HEK293 (cell line): ENCODE results near the gene SKOR2.

Experiments used
- CTCF ChIA-PET: fragments of 350-600 bp; formaldehyde crosslinking; extraction: SDS; loops from one replicate; lab custom pipeline; 2021; ENCODE audit warnings: antibody characterized with exemption; lab: Yijun Ruan, JAX
- POLR2A ChIA-PET: fragments of 300-600 bp; formaldehyde crosslinking; extraction: SDS; loops from one replicate; lab custom pipeline; 2020; ENCODE audit warnings: antibody characterized with exemption, inconsistent platforms; lab: Yijun Ruan, JAX
- H3K27ac ChIP-seq: fragments of 200-500 bp; sonication (Bioruptor generic); 2 replicates; pipeline ENCODE4 v1.5.1; 2014; ENCODE audit warnings: low read depth, low read length, control low read depth, inconsistent platforms; ENCODE audit errors: extremely low read depth
- H3K36me3 ChIP-seq, 2 experiments: fragments of 200-500 bp in 1 of 2; sonication (Bioruptor generic) in 1 of 2; 1 replicate in 1 of 2; 2 replicates in 1 of 2; pipeline ENCODE4 v1.5.1; 2014 to 2017; ENCODE audit warnings: inconsistent platforms in 2 of 2, low read length in 2 of 2; ENCODE audit not compliant: control insufficient read depth in 2 of 2, insufficient read depth in 1 of 2
- H3K4me1 ChIP-seq: fragments of 200-500 bp; sonication (Bioruptor generic); 2 replicates; pipeline ENCODE4 v1.5.1; 2014; ENCODE audit warnings: mild to moderate bottlenecking, low read length, inconsistent platforms; ENCODE audit not compliant: control insufficient read depth, insufficient read depth
- H3K4me3 ChIP-seq: 2 replicates; pipeline ENCODE4 v1.5.1; 2011; ENCODE audit warnings: low read depth, mild to moderate bottlenecking, control low read depth, low read length, moderate library complexity
- H3K9me3 ChIP-seq: fragments of 200-500 bp; sonication (Bioruptor generic); 2 replicates; pipeline ENCODE4 v1.5.1; 2014; ENCODE audit warnings: low read depth, low read length, inconsistent platforms; ENCODE audit not compliant: control insufficient read depth, insufficient read depth
- ZNF510 ChIP-seq: fragments of 450-650 bp; formaldehyde crosslinking; IDR thresholded peaks from 2 replicates; pipeline ENCODE4 v1.5.1; 2018; ENCODE audit warnings: mild to moderate bottlenecking, missing genetic modification characterization, missing biosample characterization; ENCODE audit not compliant: insufficient replicate concordance
- ZNF768 ChIP-seq: fragments of 450-650 bp; formaldehyde crosslinking; IDR thresholded peaks from 2 replicates; pipeline ENCODE4 v1.5.1; 2018; ENCODE audit warnings: missing biosample characterization, mild to moderate bottlenecking, missing genetic modification characterization
- ZNF837 ChIP-seq: fragments of 450-650 bp; formaldehyde crosslinking; IDR thresholded peaks from 2 replicates; pipeline ENCODE4 v1.5.1; 2016; ENCODE audit warnings: missing biosample characterization, missing genetic modification characterization
- TF ChIP-seq, protein P1 (sequence below): fragments of 450-650 bp; formaldehyde crosslinking; IDR thresholded peaks from 2 replicates; pipeline ENCODE4 v1.5.1; 2016; ENCODE audit warnings: missing biosample characterization, missing genetic modification characterization, borderline replicate concordance
- TF ChIP-seq, protein P2 (sequence below): fragments of 450-650 bp; formaldehyde crosslinking; IDR thresholded peaks from 2 replicates; pipeline ENCODE4 v1.5.1; 2016; ENCODE audit warnings: missing biosample characterization, missing genetic modification characterization
- TF ChIP-seq, protein P3 (sequence below): sonication (generic); formaldehyde crosslinking; IDR thresholded peaks from 2 replicates; pipeline ENCODE4 v1.8.1; 2022; ENCODE audit warnings: mild to moderate bottlenecking, moderate library complexity, missing genetic modification reagents
- TF ChIP-seq, protein P4 (sequence below): fragments of 450-650 bp; formaldehyde crosslinking; conservative IDR thresholded peaks from 2 replicates; pipeline ENCODE4 v1.5.1; 2016; ENCODE audit warnings: low read depth, missing biosample characterization, missing genetic modification characterization
- TF ChIP-seq, protein P5 (sequence below): IDR thresholded peaks from 2 replicates; pipeline ENCODE4 v1.6.1; 2011; ENCODE audit warnings: mild to moderate bottlenecking, low read depth, low read length, borderline replicate concordance

The SKOR2 gene

DNA sequence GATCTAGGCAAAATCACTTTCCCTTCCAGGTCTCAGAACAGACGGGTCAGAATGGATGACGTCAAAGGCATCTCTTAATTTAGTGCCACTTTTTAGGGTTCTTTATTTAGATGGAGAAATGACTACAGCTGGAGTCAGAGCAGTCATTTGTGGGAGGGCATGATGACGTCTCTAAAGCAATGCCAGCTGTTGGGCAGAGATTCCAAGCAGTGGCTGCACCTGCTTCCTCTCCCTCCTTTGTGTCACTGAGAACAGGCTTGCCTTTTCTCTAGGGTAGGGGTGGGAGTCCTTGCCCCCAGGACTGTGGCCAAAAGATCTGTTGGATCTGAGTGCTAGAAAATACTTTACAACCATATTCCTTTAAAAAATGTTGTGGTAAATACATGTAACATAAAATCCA, 28.7 kb upstream of the SKOR2 start (continued):
- TF ChIP-seq, protein P1, sequence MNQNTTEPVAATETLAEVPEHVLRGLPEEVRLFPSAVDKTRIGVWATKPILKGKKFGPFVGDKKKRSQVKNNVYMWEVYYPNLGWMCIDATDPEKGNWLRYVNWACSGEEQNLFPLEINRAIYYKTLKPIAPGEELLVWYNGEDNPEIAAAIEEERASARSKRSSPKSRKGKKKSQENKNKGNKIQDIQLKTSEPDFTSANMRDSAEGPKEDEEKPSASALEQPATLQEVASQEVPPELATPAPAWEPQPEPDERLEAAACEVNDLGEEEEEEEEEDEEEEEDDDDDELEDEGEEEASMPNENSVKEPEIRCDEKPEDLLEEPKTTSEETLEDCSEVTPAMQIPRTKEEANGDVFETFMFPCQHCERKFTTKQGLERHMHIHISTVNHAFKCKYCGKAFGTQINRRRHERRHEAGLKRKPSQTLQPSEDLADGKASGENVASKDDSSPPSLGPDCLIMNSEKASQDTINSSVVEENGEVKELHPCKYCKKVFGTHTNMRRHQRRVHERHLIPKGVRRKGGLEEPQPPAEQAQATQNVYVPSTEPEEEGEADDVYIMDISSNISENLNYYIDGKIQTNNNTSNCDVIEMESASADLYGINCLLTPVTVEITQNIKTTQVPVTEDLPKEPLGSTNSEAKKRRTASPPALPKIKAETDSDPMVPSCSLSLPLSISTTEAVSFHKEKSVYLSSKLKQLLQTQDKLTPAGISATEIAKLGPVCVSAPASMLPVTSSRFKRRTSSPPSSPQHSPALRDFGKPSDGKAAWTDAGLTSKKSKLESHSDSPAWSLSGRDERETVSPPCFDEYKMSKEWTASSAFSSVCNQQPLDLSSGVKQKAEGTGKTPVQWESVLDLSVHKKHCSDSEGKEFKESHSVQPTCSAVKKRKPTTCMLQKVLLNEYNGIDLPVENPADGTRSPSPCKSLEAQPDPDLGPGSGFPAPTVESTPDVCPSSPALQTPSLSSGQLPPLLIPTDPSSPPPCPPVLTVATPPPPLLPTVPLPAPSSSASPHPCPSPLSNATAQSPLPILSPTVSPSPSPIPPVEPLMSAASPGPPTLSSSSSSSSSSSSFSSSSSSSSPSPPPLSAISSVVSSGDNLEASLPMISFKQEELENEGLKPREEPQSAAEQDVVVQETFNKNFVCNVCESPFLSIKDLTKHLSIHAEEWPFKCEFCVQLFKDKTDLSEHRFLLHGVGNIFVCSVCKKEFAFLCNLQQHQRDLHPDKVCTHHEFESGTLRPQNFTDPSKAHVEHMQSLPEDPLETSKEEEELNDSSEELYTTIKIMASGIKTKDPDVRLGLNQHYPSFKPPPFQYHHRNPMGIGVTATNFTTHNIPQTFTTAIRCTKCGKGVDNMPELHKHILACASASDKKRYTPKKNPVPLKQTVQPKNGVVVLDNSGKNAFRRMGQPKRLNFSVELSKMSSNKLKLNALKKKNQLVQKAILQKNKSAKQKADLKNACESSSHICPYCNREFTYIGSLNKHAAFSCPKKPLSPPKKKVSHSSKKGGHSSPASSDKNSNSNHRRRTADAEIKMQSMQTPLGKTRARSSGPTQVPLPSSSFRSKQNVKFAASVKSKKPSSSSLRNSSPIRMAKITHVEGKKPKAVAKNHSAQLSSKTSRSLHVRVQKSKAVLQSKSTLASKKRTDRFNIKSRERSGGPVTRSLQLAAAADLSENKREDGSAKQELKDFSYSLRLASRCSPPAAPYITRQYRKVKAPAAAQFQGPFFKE, result no peak
- TF ChIP-seq, protein P2, sequence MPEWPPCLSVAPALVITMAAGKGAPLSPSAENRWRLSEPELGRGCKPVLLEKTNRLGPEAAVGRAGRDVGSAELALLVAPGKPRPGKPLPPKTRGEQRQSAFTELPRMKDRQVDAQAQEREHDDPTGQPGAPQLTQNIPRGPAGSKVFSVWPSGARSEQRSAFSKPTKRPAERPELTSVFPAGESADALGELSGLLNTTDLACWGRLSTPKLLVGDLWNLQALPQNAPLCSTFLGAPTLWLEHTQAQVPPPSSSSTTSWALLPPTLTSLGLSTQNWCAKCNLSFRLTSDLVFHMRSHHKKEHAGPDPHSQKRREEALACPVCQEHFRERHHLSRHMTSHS (tag by site-specific recombination), result no peak
- TF ChIP-seq ZNF837 (tag by site-specific recombination), result no peak

DNA sequence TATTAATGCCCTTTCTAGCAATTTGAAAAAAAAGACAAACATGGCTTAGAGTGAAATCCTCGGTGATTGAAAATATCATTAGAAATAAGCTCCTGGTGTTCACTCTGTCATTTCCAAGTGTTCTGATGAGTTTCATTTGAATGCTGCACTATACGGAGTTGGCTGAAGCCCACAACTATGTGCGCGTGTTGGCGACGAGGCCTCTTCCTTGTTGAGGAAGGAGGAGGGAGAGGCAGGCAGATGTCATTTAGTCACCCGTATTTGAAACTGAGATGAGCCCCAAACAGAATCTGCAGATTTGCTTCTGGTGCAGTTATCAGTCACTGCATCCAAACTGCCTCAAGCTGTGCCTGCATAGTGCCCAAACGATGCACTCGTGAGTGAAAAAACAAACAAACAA, 23.5 kb upstream of the SKOR2 start:
- ChIA-PET POLR2A (no interaction called here), CTCF (interaction anchor here (0.7 to 1.2 kb wide), 2 partner anchors 9 to 1486 kb away, joined by 3 read pairs; no protein-coding TSS in a partner anchor)
- no peak overlapping the region for H3K4me3 ChIP-seq
- H3K27ac ChIP-seq, result no peak overlapping the region
- TF ChIP-seq, protein P3, sequence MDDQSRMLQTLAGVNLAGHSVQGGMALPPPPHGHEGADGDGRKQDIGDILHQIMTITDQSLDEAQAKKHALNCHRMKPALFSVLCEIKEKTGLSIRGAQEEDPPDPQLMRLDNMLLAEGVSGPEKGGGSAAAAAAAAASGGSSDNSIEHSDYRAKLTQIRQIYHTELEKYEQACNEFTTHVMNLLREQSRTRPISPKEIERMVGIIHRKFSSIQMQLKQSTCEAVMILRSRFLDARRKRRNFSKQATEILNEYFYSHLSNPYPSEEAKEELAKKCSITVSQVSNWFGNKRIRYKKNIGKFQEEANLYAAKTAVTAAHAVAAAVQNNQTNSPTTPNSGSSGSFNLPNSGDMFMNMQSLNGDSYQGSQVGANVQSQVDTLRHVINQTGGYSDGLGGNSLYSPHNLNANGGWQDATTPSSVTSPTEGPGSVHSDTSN (CRISPR knock-in tag), result no peak
- TF ChIP-seq ZNF510 (tag by site-specific recombination) (no peak), ZNF768 (tag by site-specific recombination) (no peak)
- TF ChIP-seq, protein P4, sequence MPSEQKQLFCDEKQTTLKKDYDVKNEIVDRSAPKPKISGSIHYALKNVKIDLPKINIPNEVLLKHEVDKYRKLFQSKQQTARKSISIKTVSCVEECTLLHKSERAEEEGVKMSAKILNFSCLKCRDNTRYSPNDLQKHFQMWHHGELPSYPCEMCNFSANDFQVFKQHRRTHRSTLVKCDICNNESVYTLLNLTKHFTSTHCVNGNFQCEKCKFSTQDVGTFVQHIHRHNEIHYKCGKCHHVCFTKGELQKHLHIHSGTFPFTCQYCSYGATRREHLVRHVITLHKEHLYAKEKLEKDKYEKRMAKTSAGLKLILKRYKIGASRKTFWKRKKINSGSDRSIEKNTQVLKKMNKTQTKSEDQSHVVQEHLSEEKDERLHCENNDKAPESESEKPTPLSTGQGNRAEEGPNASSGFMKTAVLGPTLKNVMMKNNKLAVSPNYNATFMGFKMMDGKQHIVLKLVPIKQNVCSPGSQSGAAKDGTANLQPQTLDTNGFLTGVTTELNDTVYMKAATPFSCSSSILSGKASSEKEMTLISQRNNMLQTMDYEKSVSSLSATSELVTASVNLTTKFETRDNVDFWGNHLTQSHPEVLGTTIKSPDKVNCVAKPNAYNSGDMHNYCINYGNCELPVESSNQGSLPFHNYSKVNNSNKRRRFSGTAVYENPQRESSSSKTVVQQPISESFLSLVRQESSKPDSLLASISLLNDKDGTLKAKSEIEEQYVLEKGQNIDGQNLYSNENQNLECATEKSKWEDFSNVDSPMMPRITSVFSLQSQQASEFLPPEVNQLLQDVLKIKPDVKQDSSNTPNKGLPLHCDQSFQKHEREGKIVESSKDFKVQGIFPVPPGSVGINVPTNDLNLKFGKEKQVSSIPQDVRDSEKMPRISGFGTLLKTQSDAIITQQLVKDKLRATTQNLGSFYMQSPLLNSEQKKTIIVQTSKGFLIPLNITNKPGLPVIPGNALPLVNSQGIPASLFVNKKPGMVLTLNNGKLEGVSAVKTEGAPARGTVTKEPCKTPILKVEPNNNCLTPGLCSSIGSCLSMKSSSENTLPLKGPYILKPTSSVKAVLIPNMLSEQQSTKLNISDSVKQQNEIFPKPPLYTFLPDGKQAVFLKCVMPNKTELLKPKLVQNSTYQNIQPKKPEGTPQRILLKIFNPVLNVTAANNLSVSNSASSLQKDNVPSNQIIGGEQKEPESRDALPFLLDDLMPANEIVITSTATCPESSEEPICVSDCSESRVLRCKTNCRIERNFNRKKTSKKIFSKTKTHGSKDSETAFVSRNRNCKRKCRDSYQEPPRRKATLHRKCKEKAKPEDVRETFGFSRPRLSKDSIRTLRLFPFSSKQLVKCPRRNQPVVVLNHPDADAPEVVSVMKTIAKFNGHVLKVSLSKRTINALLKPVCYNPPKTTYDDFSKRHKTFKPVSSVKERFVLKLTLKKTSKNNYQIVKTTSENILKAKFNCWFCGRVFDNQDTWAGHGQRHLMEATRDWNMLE (tag by site-specific recombination), result no peak
- TF ChIP-seq, protein P5, sequence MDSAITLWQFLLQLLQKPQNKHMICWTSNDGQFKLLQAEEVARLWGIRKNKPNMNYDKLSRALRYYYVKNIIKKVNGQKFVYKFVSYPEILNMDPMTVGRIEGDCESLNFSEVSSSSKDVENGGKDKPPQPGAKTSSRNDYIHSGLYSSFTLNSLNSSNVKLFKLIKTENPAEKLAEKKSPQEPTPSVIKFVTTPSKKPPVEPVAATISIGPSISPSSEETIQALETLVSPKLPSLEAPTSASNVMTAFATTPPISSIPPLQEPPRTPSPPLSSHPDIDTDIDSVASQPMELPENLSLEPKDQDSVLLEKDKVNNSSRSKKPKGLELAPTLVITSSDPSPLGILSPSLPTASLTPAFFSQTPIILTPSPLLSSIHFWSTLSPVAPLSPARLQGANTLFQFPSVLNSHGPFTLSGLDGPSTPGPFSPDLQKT, result no peak
- no peaks in the 10 kb centered on the region for H3K36me3 ChIP-seq
- H3K4me1 ChIP-seq, result no peaks in the 10 kb centered on the region
- H3K9me3 ChIP-seq, result no peaks in the 10 kb centered on the region
